ENCODE data around the gene MOK.

Gene MOK

GRCh38 chr14:102280376-102280962 lies 24.5 kb downstream of the MOK start:
- H3K27ac ChIP-seq: no peak overlapping the region
- no peak for TF ChIP-seq ZFX (IDR thresholded peaks at IDR 0.05)
- no peak for TF ChIP-seq CTCF (conservative IDR thresholded peaks at IDR 0.05)

GRCh38 chr14:102279688-102280348 lies 25.1 kb downstream of the MOK start:
- no peak overlapping the region for H3K27ac ChIP-seq
- TF ChIP-seq CTCF (conservative IDR thresholded peaks at IDR 0.05) (no peak), ZFX (IDR thresholded peaks at IDR 0.05) (no peak)

- no peak for TF ChIP-seq CTCF (conservative IDR thresholded peaks at IDR 0.05)
- no peak for TF ChIP-seq ZFX (IDR thresholded peaks at IDR 0.05)
- no peak overlapping the region for H3K27ac ChIP-seq
Observed at GRCh38 chr14:102279282-102279681, 25.7 kb downstream of the MOK start.

GRCh38 chr14:102278631-102278935 lies 26.4 kb downstream of the MOK start:
- no peak for TF ChIP-seq ZFX (IDR thresholded peaks at IDR 0.05)
- no peak for TF ChIP-seq CTCF (conservative IDR thresholded peaks at IDR 0.05)
- H3K27ac ChIP-seq: no peak overlapping the region

- TF ChIP-seq CTCF (conservative IDR thresholded peaks at IDR 0.05): no peak
- H3K27ac ChIP-seq: no peak overlapping the region
Observed at GRCh38 chr14:102277874-102278630, 26.9 kb downstream of the MOK start.

- H3K27ac ChIP-seq: no peak overlapping the region
- TF ChIP-seq ZFX (IDR thresholded peaks at IDR 0.05) (no peak), CTCF (conservative IDR thresholded peaks at IDR 0.05) (no peak)
Observed at GRCh38 chr14:102275866-102276265, 29.1 kb downstream of the MOK start.

GRCh38 chr14:102272392-102272791 lies 32.6 kb downstream of the MOK start:
- no peak overlapping the region for H3K27ac ChIP-seq
- TF ChIP-seq ZFX (IDR thresholded peaks at IDR 0.05) (no peak), CTCF (conservative IDR thresholded peaks at IDR 0.05) (no peak)

Measured in C4-2B (cell line).